Measurements from ENCODE around the gene IL18BP. TPM values are rescaled to one million over a fixed set of nuclear protein-coding genes. Genes with fewer than 3 reads are reported as not detected.

IL18BP gene
- total and polyA plus RNA-seq, 2 of the 13 experiments (the other 11 are each of a cell fraction or from before 2014, with no cell fraction given) = 4.1 to 12.8 TPM

DNA sequence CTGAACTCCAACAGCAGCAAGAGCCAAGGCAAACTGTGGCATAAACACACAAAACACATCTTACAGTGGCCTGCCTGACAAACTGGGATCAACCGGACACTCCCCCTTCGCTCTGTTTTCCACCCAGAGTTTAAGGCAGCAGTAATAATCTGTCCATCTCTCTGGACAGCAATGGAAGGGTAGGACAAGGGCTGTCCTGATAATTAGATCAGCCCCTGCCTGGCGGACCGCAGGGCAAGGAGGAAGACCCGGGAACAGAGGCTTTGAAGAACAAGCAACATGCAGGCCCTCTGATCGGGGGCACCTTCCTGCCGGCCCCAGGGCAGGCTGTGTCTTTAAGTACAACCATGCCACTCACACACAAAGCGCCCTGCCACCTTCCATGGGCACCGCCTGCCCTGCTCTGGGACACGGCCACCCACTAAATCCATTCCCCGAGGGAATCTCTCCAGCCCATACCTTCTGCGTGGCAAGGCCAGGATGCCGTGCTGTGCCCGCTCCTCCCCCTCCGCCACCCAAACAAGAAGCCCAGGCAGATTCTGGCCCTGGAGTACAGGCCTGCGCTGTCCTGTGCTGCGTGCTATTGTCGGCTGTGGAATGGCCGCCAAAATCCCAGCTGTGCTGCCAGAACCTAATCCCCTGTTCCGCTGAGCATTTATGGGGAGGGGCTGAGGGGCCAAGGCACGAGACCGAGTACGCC, 42.8 kb downstream of the IL18BP start (continued):
- TF ChIP-seq, protein P1, sequence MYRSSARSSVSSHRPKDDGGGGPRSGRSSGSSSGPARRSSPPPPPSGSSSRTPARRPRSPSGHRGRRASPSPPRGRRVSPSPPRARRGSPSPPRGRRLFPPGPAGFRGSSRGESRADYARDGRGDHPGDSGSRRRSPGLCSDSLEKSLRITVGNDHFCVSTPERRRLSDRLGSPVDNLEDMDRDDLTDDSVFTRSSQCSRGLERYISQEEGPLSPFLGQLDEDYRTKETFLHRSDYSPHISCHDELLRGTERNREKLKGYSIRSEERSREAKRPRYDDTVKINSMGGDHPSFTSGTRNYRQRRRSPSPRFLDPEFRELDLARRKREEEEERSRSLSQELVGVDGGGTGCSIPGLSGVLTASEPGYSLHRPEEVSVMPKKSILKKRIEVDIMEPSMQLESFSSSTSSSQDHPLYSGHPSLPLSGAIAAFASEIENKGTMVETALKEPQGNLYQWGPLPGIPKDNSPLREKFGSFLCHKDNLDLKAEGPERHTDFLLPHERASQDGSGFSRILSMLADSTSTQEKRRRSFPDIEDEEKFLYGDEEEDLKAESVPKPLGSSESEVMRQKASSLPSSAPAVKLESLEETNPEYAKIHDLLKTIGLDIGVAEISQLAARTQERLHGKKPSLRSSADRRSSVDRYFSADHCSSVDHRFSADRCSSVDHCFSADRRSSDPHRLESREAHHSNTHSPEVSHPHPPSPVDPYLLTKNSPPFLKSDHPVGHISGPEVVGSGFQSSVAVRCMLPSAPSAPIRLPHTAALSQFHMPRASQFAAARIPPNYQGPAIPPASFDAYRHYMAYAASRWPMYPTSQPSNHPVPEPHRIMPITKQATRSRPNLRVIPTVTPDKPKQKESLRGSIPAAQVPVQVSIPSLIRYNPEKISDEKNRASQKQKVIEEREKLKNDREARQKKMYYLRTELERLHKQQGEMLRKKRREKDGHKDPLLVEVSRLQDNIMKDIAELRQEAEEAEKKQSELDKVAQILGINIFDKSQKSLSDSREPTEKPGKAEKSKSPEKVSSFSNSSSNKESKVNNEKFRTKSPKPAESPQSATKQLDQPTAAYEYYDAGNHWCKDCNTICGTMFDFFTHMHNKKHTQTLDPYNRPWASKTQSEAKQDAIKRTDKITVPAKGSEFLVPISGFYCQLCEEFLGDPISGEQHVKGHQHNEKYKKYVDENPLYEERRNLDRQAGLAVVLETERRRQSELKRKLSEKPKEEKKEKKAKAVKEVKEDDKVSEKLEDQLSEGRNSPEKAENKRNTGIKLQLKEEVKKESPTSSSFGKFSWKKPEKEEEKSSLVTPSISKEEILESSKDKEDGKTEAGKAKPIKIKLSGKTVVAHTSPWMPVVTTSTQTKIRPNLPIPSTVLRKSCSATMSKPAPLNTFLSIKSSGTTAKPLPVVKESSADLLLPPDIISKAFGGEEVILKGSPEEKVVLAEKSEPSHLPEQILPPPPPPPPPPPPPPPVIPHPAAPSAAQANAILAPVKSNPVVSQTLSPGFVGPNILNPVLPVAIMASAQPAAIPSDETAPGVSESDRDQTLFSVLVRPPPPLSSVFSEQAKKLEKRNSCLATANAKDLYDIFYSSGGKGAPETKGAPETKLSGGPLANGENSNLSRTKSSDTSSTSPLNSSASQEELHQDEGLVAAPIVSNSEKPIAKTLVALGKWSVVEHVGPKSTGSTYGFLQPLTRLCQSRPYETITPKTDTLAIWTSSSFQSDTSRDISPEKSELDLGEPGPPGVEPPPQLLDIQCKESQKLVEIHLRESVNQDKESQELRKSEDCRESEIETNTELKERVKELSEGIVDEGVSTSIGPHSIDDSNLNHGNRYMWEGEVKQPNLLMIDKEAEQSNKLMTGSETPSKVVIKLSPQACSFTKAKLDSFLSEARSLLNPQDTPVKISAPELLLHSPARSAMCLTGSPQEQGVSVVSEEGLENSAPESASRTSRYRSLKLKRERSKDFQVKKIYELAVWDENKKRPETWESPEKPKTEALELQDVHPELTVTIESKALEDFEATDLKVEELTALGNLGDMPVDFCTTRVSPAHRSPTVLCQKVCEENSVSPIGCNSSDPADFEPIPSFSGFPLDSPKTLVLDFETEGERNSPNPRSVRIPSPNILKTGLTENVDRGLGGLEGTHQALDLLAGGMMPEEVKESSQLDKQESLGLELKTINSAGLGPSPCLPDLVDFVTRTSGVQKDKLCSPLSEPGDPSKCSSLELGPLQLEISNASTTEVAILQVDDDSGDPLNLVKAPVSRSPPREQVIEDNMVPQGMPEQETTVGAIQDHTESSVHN (CRISPR knock-in tag; IDR thresholded peaks at IDR 0.05) = 0 out of 2 replicates have a peak, but pooled peaks have one; percentile 22
- 0 out of 2 replicates have a peak, but pooled peaks have one; percentile 16 for TF ChIP-seq MYNN (CRISPR knock-in tag; IDR thresholded peaks at IDR 0.05; ENCODE audit: low read depth)
- TF ChIP-seq SIN3B (IDR thresholded peaks at IDR 0.05; ENCODE audit: low read length) = no peak
- peak; percentile 38; the same call in 1 of the 2 replicates for TF ChIP-seq ZNF768 (CRISPR knock-in tag; IDR thresholded peaks at IDR 0.05)
- TF ChIP-seq ZBTB38 (CRISPR knock-in tag; IDR thresholded peaks at IDR 0.05) = peak; percentile 15; the same call in 1 of the 2 replicates
- TF ChIP-seq, protein P2, sequence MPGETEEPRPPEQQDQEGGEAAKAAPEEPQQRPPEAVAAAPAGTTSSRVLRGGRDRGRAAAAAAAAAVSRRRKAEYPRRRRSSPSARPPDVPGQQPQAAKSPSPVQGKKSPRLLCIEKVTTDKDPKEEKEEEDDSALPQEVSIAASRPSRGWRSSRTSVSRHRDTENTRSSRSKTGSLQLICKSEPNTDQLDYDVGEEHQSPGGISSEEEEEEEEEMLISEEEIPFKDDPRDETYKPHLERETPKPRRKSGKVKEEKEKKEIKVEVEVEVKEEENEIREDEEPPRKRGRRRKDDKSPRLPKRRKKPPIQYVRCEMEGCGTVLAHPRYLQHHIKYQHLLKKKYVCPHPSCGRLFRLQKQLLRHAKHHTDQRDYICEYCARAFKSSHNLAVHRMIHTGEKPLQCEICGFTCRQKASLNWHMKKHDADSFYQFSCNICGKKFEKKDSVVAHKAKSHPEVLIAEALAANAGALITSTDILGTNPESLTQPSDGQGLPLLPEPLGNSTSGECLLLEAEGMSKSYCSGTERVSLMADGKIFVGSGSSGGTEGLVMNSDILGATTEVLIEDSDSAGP (CRISPR knock-in tag; IDR thresholded peaks at IDR 0.05; ENCODE audit: borderline replicate concordance) = peak; percentile 96
- peak; percentile 67 for TF ChIP-seq ZFX (CRISPR knock-in tag; IDR thresholded peaks at IDR 0.05; ENCODE audit: low read depth)
- 0 out of 2 replicates have a peak, but pooled peaks have one; percentile 41 for TF ChIP-seq ZSCAN21 (CRISPR knock-in tag; IDR thresholded peaks at IDR 0.05; ENCODE audit: borderline replicate concordance)
- TF ChIP-seq, protein P3, sequence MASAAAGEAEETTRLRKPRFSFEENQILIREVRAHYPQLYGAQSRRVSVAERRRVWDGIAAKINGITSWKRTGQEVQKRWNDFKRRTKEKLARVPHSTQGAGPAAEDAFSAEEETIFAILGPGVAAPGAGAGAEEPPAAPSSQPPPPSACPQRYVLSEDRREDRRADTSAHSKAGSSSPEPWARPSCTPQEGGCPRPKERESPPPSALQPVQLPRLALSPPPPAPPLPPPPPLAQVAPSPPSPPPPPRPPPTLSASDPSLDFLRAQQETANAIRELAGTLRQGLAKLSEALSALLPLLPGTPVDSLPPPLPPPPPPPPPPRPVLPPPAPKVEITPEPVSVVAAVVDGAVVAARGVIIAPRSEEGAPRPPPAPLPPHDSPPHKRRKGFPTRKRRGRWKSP (CRISPR knock-in tag; IDR thresholded peaks at IDR 0.05) = 0 out of 2 replicates have a peak, but pooled peaks have one; percentile 3
- peak; percentile 67; the same call in 1 of the 2 replicates for TF ChIP-seq BRD4 (CRISPR knock-in tag; IDR thresholded peaks at IDR 0.05)
- peak; percentile 14 for TF ChIP-seq AGO2 (optimal IDR thresholded peaks at IDR 0.05; ENCODE audit: low read depth, low read length)
- peak; percentile 41; the same call in 1 of the 2 replicates for TF ChIP-seq PITX1 (CRISPR knock-in tag; IDR thresholded peaks at IDR 0.05)
- TF ChIP-seq ZHX1 (CRISPR knock-in tag; IDR thresholded peaks at IDR 0.05; ENCODE audit: low read depth) = peak; percentile 48; the same call in 1 of the 2 replicates
